Naive thymus-derived CD8-positive, alpha-beta T cell (primary cell): ENCODE results near the gene NPAS3. TPM values are rescaled to one million over a fixed set of nuclear protein-coding genes. Genes with fewer than 3 reads are reported as not detected.

Source experiments
- ATAC-seq, 2 donors: fragments of 150-1000 bp; cut with Tn5 transposase in 1 of 2; sonication (Bioruptor Pico), chemical (Tn5 transposase) in 1 of 2; 1 replicate in 1 of 2; 2 replicates in 1 of 2; pipeline ENCODE4 v1.10.0; 2021; ENCODE audit warnings: mild to moderate bottlenecking in 2 of 2, moderate library complexity in 2 of 2
- POLR2A ChIA-PET: fragments of 350-600 bp; sonication (Branson Sonifier 250); formaldehyde crosslinking; loops from one replicate; lab custom pipeline; 2021; ENCODE audit warnings: antibody characterized with exemption; lab: Charles Lee
- DNase-seq, 10 donors: peaks; one replicate each; pipeline versions ENCODE4 v3.0.0 to v3.0.0-alpha.2; 2020 to 2022
- H3K27ac Mint-ChIP-seq, 10 donors: one replicate each; pipeline ENCODE4 v1.8.0; 2020 to 2022; ENCODE audit warnings: mild to moderate bottlenecking in 10 of 10, mixed read lengths in 10 of 10, moderate library complexity in 4 of 10, inconsistent platforms in 1 of 10
- H3K27me3 Mint-ChIP-seq, 5 donors: one replicate each; pipeline ENCODE4 v1.8.0; 2021 to 2022; ENCODE audit warnings: mixed read lengths in 5 of 5
- H3K36me3 Mint-ChIP-seq, 3 donors: one replicate each; pipeline ENCODE4 v1.8.0; 2020 to 2022; ENCODE audit warnings: mixed read lengths in 3 of 3, mild to moderate bottlenecking in 2 of 3, inconsistent platforms in 1 of 3
- H3K4me1 Mint-ChIP-seq, 4 donors: one replicate each; pipeline ENCODE4 v1.8.0; 2021 to 2022; ENCODE audit warnings: mixed read lengths in 4 of 4
- H3K4me3 Mint-ChIP-seq, 10 donors: one replicate each; pipeline ENCODE4 v1.8.0; 2020 to 2022; ENCODE audit warnings: mild to moderate bottlenecking in 10 of 10, mixed read lengths in 10 of 10, moderate library complexity in 6 of 10, inconsistent platforms in 1 of 10
- H3K9me3 Mint-ChIP-seq, 9 donors: one replicate each; pipeline ENCODE4 v1.8.0; 2020 to 2022; ENCODE audit warnings: mixed read lengths in 9 of 9, mild to moderate bottlenecking in 3 of 9, inconsistent platforms in 1 of 9, moderate library complexity in 1 of 9
- polyA plus RNA-seq, 3 donors: library from polyadenylated mRNA; unstranded; fragments of 300-500 nt; fragmentation: Illumina TruSeq; gene quantifications; one replicate each; pipeline ENCODE4 v1.2.3, GENCODE V29; 2021
- total RNA-seq, 8 experiments: library from RNA in 2 of 8; stranded (reverse) in 2 of 8; gene quantifications; one replicate each; pipeline ENCODE4 v1.2.3 and lab custom pipeline; 2021 to 2026

Gene NPAS3
- total and polyA plus RNA-seq, 5 experiments from 2014 or later = not detected

DNA sequence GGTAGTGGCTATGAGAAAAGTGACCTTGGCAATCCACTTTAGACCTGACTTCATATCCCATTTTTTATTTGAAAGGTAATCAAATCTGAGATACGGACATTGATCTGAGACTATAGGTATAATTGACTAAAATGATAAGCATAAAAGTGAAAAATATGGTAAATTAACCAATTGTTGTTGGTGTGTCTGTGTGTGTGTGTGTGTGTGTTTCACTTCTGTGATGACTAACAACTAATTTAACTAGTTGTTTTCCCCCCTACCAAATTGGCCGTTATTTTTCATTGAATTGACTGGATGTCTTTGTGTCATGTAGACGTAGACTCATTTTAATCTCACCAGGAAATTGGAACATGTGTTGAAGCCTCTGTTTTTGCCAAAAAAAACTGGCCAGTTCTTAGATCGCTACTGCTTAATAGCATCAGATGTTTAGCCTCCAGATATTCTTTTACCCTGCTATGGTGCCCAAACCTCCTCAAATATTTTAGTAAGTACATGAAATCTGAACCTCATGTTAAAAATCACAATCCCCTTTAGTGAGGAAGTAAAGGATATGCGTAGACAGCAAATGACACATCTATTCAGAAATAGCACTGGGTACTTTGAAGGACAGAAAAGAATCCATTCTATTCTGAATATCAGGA, 617.2 kb downstream of the NPAS3 start:
- peaks cover 0 to 9% (median 2%) of the 10 kb centered on the region in 5 donors for H3K27me3 Mint-ChIP-seq
- no peak overlapping the region for H3K27ac Mint-ChIP-seq
- POLR2A ChIA-PET = no interaction called here
- DNase-seq = no peak
- no peak overlapping the region for H3K4me3 Mint-ChIP-seq
- no peaks in the 10 kb centered on the region for H3K4me1 Mint-ChIP-seq
- H3K9me3 Mint-ChIP-seq = peaks cover 0 to 2% (median 0%) of the 10 kb centered on the region in 9 donors
- no peaks in the 10 kb centered on the region for H3K36me3 Mint-ChIP-seq
- no peak for ATAC-seq

DNA sequence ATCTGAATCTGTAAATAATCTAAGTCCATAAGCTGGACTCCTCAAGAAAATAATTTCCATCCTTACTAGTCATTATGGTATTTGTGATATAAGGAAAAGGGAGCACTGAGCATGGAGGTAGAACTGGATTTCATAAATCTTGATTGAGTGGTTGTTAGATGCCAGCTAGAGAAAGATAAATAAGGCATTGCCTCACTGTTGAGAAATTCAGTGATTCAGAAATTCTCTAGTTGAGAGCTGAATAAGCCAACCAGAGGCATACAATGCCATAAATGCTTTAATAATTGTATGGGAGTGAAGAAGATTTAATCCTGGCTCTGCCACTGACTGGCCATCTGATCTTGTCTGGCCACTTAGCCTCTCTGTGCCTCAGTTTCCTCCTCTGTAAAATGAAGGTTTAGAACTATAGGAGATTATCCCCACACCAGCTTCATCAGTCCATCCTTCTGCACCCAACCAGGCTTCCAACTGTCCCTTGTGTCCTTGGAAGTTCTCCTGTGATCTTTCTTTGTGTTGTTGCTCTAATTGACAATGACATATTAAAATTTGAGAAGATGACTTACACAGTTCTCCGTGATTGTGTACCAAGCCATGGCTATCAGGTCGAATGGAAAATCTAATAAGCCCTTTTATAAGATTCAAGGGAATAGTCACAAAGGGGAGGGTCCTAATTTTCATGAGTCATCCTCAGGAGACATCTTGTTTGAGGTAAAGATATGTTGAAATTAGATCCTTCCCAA, 617.9 kb downstream of the NPAS3 start:
- DNase-seq = no peak
- no peak for ATAC-seq
- H3K27me3 Mint-ChIP-seq = peaks cover 0 to 9% (median 2%) of the 10 kb centered on the region in 5 donors
- no peak overlapping the region for H3K4me3 Mint-ChIP-seq
- peaks cover 0 to 2% (median 0%) of the 10 kb centered on the region in 9 donors for H3K9me3 Mint-ChIP-seq
- H3K27ac Mint-ChIP-seq = no peak overlapping the region
- POLR2A ChIA-PET = no interaction called here
- H3K36me3 Mint-ChIP-seq = no peaks in the 10 kb centered on the region
- H3K4me1 Mint-ChIP-seq = no peaks in the 10 kb centered on the region

DNA sequence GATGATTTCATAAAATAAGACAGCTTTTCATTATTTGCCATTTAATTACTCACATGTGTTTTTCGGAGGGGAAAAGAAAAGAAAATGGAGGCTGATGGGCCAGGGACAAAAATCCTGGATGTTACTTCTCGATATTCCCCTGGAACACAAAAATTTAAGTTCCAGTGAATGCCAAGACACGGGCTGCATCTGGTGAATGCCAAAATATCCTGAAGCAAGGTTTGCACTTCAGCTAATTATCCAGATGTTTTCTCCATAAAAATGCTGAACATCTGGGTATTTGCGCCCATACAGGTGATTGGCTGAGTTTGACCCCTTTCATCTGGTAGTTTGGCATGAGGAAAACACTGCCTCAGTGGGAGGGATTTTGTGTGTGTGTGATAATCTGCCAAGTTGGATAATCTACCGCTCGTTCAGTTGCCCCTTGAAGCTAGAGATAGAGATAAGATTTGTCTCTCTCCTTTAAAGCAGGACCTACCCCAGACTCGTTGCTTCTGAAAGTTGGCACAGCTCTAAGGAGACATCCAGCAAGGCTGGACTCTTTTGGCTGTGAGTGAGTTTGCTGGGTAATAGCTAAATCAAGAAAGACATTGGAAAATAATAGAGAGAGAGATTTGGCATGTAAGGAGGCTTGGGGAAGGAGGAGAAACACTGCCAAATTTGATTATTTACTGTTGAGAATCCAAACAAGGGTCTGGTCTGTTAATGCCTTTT, 622.2 kb downstream of the NPAS3 start:
- Mint-ChIP-seq H3K4me1 (no peaks in the 10 kb centered on the region), H3K27ac (no peak overlapping the region), H3K9me3 (peaks cover 0 to 2% (median 0%) of the 10 kb centered on the region in 9 donors), H3K36me3 (no peaks in the 10 kb centered on the region), H3K4me3 (no peak overlapping the region), H3K27me3 (peaks cover 0 to 9% (median 2%) of the 10 kb centered on the region in 5 donors)
- DNase-seq (no peak), ATAC-seq (no peak)
- POLR2A ChIA-PET = no interaction called here

DNA sequence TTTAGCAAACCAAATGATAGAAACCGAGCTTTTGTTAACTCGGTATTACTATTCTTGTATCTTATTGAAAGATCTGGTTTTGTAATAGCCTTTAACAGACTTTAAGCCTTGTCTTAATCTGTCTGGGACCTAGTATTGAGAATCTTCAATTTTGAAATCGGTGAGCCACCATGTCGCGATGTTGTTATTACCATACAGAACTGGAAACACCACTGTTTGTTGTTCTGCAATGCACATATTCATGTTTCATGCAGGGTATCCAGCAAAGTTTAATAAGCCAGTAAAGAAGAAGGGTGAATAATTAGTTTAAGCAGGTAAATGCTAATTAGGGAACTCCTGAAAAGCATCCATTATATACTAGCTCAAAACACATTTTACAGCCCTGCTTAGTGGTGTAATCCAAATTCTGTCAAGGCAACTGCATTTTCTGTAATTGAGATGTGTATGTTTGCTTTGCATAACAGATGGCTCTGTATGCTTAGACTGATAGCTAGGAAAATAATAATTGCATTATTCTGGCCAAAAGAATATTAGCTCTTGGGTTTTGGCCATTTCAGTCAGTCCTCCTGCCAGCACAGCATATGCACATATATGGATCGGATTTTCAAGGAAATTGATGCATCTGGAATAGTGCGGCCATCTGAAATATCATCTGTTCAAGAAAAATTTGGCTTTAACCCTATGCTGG, 623.0 kb downstream of the NPAS3 start:
- POLR2A ChIA-PET = no interaction called here
- no peak overlapping the region for H3K4me3 Mint-ChIP-seq
- DNase-seq (no peak), ATAC-seq (no peak)
- H3K27ac Mint-ChIP-seq = no peak overlapping the region
- H3K4me1 Mint-ChIP-seq = no peaks in the 10 kb centered on the region
- no peaks in the 10 kb centered on the region for H3K36me3 Mint-ChIP-seq
- peaks cover 0 to 2% (median 0%) of the 10 kb centered on the region in 9 donors for H3K9me3 Mint-ChIP-seq
- peaks cover 0 to 9% (median 2%) of the 10 kb centered on the region in 5 donors for H3K27me3 Mint-ChIP-seq

DNA sequence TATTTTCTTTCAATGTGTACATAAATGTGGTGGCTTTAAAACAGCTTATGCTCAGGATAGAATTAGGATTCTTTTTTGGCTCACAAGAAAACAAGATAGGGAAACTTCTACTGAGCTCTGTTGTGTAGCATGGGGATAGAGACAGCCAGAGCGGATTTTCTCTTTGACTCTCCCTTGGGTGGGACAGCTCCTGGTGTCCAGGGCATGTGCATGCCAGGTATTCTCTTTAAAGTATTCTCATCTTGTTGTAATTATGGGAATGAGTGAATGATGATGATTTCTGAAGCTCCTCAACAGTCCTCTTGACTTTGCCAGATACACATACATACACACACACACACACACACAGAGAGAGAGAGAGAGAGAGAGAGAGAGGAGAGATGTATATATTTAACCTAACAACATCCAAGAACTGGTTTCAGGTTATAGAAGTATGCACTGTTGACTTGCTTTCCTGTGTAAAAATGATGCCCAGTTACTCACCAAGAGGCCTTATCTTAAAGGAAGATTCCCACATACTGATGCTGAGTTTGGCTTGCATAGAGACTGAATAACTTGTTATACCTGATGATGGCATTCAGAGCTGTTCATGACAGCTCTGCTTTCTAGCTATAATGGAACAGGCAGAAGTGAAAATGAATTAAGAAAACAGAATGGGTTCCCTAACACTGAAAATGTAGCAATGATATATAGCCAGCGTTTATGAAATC, 624.7 kb downstream of the NPAS3 start:
- Mint-ChIP-seq H3K4me3 (no peak overlapping the region), H3K27ac (no peak overlapping the region), H3K9me3 (peaks cover 0 to 2% (median 0%) of the 10 kb centered on the region in 9 donors), H3K4me1 (no peaks in the 10 kb centered on the region), H3K27me3 (peaks cover 0 to 4% (median 0%) of the 10 kb centered on the region in 5 donors), H3K36me3 (no peaks in the 10 kb centered on the region)
- POLR2A ChIA-PET = no interaction called here
- ATAC-seq (no peak), DNase-seq (no peak)

DNA sequence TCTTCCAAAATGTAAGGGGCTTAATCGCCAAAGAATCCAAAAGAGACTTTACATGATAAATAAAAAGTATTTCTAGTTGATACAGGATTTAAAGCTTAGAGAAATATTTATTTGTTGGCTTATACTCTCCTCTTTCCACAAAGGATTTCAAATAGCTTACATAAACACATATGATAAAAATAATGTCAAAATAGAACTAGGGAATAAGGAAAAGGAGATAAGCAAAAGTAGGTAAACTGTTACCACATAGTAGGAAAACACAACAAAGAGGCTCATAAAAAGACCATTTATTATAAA, 625.2 kb downstream of the NPAS3 start:
- POLR2A ChIA-PET = no interaction called here
- Mint-ChIP-seq H3K4me1 (no peaks in the 10 kb centered on the region), H3K27me3 (peaks cover 0 to 4% (median 0%) of the 10 kb centered on the region in 5 donors), H3K4me3 (no peak overlapping the region), H3K27ac (no peak overlapping the region), H3K9me3 (peaks cover 0 to 2% (median 0%) of the 10 kb centered on the region in 9 donors), H3K36me3 (no peaks in the 10 kb centered on the region)
- DNase-seq (no peak), ATAC-seq (no peak)

DNA sequence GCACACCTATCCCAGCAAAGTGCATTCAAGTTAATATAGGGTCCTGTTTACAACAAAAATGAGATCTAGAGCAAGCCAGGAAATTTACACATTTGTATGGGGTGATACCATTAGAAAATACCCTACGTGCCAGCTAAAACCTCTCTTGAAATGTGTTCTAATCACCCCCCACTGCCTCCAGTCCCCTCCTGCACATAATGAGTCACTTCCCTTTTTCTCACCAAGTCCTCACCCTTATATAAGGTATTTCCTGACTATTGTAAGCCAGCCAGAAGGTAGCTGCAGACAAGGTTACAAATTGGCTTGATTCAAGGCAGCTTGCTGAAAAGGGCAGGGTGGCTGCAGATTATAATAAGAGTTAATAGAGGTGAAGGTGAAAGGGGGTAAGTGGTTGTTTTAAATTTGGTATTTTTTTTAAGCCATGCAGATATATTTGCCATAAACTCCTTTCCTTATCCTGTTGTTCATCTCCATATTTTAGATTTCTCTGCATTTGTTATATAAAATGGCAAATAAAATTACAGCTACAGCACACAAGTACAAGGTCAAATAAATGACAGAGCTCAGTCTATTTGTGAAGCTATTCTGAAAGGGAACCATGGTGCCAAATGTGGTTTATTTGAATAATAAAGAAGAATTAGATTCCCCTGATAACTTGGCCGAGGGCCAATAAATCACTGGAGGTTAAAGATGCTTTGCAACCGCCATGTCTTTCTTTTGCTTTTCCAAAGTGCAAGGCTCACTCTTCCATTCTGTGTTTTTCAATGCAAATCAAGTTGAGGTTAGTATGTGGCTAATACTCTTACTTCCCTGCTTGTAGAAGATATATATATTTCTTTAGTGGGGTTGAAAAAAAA, 626.3 kb downstream of the NPAS3 start:
- Mint-ChIP-seq H3K27me3 (peaks cover 0 to 4% (median 0%) of the 10 kb centered on the region in 5 donors), H3K27ac (no peak overlapping the region), H3K9me3 (peaks cover 0 to 4% (median 0%) of the 10 kb centered on the region in 9 donors), H3K4me3 (no peak overlapping the region), H3K36me3 (no peaks in the 10 kb centered on the region), H3K4me1 (no peaks in the 10 kb centered on the region)
- POLR2A ChIA-PET = no interaction called here
- ATAC-seq (no peak), DNase-seq (no peak)

DNA sequence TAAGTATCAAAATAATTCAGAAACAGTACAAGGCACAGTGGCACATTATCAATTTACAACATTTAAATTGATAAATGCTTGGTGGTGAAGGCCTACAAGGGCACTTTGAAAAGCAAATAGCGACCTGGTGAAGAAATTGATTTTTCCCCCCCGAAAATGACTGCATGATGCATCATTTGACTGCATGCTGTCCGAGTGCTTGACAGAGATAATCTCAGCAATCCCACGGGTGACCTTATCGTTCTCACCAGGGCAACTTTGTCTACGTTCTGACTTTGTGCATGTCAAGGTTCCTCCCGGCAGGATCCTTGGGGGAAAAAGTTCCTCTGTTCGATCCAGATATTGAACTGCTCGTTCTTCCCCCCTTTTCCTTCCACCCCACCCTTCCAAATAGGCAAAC, 627.4 kb downstream of the NPAS3 start:
- Mint-ChIP-seq H3K27me3 (peaks cover 0 to 2% (median 0%) of the 10 kb centered on the region in 5 donors), H3K36me3 (no peaks in the 10 kb centered on the region), H3K4me3 (no peak overlapping the region), H3K4me1 (no peaks in the 10 kb centered on the region), H3K9me3 (peaks cover 0 to 4% (median 0%) of the 10 kb centered on the region in 9 donors), H3K27ac (no peak overlapping the region)
- ATAC-seq (no peak), DNase-seq (no peak)
- POLR2A ChIA-PET = no interaction called here

DNA sequence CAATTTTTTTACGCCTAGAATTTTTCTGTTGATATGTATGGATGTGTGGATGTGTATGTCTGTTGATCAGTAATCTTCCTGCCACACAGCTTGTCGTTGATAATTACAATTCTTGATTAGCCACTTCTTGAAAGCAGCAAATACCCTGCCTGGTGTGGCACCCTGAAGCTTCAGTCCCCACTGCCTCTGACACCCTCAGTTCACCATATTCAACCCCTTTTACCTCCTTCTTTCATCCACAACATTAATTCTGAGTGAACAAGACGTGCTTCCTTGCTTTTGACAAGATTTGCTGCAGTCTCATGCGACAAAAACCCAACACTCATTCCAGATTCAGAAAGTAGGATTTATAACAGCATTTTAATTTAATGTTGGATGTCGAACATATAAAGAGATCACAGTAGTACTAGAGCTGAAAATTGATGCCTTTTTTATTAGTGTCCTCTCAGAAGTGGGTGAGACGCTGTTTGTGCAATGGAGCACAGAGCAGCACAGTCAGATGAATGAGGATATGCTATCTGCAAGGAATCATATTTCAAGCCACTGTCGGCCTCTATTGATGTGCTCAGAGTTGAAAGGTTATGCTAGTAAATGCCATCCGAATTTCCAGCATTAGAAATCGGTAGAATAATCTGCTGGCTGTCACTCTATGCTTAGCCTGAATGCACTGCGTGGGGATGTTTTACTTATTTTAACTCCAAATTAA, 628.5 kb downstream of the NPAS3 start:
- no peaks in the 10 kb centered on the region for H3K27me3 Mint-ChIP-seq
- no peaks in the 10 kb centered on the region for H3K4me1 Mint-ChIP-seq
- H3K36me3 Mint-ChIP-seq = no peaks in the 10 kb centered on the region
- no peak overlapping the region for H3K4me3 Mint-ChIP-seq
- ATAC-seq (no peak), DNase-seq (no peak)
- H3K9me3 Mint-ChIP-seq = peaks cover 0 to 4% (median 0%) of the 10 kb centered on the region in 9 donors
- POLR2A ChIA-PET = no interaction called here
- H3K27ac Mint-ChIP-seq = no peak overlapping the region

DNA sequence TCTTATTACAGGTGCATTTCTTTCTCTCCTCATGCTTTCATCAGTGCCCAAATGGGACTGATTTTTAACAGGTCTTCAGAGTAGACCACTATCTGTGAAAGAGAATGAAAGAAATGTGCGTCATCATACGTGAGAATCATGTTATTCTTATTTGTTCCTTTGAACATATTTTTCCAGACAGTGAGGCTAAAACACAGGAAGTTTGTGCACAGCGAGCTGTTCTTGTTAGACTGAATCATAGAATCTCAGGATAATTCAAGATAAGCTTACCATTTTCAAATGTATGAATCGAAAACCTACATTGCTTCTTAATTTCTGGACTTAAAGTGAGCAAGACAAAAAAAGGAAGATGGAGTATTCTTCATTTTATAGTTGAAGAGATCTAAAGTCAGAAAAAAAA, 629.1 kb downstream of the NPAS3 start:
- ATAC-seq (no peak), DNase-seq (no peak)
- H3K27me3 Mint-ChIP-seq = no peaks in the 10 kb centered on the region
- H3K4me3 Mint-ChIP-seq = no peak overlapping the region
- POLR2A ChIA-PET = no interaction called here
- no peaks in the 10 kb centered on the region for H3K36me3 Mint-ChIP-seq
- H3K27ac Mint-ChIP-seq = no peak overlapping the region
- no peaks in the 10 kb centered on the region for H3K4me1 Mint-ChIP-seq
- peaks cover 0 to 4% (median 0%) of the 10 kb centered on the region in 9 donors for H3K9me3 Mint-ChIP-seq

DNA sequence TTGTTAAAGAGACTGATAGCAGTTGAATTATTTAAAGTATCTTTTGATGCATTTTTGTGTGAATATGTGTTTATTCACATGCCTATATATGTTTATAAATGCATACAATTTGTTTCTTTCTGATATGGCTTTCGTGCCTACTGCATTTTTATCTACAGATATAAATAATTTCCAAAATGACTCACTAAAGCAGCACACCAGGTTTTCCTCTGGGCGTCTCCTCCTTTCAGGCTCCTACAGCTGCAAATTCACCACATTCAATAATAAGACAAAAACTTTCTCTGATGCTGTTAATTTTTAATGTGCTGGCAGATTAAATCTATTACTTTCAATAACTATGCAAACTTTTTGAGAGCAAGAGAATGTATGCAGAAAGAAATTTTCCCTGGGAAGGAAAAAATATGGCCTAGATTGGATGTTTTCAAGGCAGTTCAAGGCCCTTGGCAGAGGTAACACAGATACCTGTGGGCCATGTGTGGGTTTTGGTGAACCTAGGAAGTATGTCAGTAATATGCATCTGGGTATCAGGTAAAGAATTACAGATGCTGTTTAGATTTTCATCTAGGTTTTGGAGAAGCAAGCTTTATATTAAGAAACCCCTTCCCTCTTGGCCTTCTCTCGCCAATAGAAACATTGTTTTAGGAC, 630.4 kb downstream of the NPAS3 start:
- no peaks in the 10 kb centered on the region for H3K36me3 Mint-ChIP-seq
- H3K9me3 Mint-ChIP-seq = peaks cover 0 to 1% (median 0%) of the 10 kb centered on the region in 9 donors
- ATAC-seq (no peak), DNase-seq (no peak)
- POLR2A ChIA-PET = no interaction called here
- H3K27ac Mint-ChIP-seq = no peak overlapping the region
- no peaks in the 10 kb centered on the region for H3K4me1 Mint-ChIP-seq
- H3K27me3 Mint-ChIP-seq = no peaks in the 10 kb centered on the region
- no peak overlapping the region for H3K4me3 Mint-ChIP-seq
